Fibroblast of upper back skin (primary cell): ENCODE results near the gene SLC5A6.
"Not testable (repeated sequence)": the region's sequence is repeated elsewhere in the genome, so short reads cannot be mapped to it uniquely, and the experiment has no call there.

Source experiments
- DNase-seq: peaks from one replicate; pipeline ENCODE4 v3.0.0-alpha.2; 2013

SLC5A6 gene

DNA sequence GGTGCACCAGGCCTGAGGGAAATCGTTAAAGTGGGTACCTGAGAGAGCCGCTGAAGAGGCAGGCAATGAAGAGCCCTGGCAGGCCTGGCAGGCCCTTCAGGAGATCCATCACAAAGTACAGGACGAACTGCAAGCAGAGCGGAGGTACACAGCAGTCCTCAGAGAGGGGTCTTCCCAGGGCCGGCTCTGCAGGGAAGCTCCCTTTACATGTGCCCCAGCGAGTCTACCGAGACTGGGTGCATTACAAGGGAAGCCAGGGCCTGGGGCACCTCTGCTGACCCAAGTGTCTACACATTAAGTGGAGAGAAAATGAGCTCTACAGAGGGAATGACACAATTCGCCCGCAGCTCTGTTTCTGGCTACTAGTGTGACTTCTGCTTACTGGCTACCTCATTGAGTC, 8.3 kb downstream of the SLC5A6 start:
- no peak for DNase-seq

DNA sequence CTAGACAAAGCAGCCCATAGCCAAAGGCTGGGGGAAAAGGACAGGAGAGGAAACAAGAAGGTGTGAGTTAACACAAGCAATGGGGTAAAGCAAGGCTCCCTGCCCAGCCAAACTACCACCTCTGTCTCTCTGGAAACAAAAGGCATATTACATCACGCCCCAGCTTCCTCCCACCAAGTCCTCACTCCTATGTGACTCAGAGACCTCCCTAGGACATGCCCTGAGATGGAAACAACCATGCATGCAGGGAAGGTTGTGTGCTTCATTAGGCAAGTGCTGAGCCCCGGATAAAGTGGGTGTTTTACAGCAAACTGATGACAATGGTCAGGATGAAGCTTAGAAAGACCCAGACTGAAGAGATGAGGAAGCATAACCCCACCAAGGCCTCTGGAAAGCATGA, 9.2 kb downstream of the SLC5A6 start:
- DNase-seq, result no peak

DNA sequence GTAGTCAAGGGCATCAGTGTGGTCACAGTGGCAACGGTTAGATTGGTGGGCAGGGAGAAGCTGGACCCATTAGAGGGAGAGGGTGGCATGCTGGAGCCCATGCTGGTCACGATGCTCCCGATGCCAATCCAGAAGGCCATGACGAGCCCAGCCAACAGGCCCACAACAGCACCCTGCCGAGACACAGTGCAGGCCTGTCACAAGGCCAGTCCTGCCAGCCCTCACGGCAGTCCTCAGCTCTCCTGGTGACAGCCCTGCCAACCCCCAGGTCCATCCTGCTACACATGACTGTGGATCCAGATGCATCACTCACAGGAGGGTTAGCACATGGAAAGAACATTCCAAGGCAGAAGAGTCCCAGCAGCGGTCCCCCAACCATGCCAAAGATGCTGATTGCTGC, 10.4 kb downstream of the SLC5A6 start:
- no peak for DNase-seq

DNA sequence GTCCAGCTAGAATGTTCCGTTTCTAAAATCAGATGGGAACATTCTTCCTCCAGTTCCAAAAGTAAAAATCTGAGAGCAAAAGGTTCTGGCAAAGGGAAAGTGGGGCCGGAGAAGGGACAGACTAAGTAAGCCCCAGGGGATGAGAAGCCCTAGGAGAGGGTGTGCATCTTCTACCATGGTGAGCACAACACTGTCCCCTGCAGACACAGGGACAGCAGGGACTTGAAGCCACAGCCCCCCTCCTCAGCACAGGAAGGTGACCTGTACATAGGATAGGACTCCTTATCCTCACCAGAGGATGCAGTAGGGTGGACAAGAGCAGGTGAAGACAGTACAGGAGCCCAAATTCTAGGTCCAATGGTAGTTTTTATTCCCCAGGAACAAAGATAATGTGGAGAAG, 12.8 kb downstream of the SLC5A6 start:
- DNase-seq, result no peak

DNA sequence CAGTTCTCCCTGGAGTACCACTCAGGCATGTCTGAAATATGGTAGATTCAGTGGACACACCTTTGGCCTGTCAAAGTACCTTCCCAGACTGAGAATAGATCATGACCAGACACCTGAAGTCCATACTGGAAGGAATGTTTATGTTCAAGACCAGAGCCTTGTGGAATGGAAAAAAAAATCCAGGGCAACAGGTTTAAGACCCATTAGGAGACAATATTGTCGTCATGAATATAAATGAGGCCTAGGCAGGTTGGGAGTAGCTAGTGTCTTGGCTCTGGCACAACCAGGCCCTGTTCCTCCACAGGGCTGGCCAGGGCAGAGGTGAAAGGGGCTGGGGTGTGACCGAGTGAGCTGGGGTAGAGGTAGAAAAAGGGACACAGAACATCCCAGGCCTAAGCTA, 13.4 kb downstream of the SLC5A6 start:
- no peak for DNase-seq

DNA sequence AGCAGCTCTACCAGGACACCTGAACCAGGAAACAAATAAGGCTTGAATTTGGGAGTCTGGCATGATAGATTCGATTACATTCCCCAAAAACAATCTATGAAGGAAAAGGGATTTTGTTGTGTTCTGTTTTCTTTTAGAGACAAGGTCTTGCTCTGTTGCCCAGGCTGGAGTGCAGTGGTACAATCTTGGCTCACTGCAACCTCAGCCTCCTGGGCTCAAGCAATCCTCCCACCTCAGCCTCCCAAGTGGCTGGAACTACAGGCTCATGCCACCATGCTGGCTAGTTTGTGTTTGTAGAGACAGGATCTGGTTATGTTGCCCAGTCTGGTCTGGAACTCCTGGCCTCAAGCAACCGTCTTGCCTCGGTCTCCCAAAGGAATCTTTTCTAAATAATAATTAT, 14.0 kb downstream of the SLC5A6 start:
- DNase-seq, result not testable (repeated sequence)

DNA sequence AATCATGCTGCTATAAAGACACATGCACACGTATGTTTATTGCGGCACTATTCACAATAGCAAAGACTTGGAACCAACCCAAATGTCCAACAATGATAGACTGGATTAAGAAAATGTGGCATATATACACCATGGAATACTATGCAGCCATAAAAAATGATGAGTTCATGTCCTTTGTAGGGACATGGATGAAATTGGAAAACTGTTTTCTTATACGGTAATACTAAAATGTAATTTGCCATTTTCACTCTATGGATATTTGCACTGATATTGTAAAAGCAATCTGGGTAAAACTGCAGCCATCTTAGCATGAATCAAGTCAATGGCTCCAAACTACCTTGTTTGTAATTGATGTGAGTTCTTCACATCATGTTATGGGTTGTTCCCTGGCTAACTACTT, 16.3 kb downstream of the SLC5A6 start:
- DNase-seq, result not testable (repeated sequence)

DNA sequence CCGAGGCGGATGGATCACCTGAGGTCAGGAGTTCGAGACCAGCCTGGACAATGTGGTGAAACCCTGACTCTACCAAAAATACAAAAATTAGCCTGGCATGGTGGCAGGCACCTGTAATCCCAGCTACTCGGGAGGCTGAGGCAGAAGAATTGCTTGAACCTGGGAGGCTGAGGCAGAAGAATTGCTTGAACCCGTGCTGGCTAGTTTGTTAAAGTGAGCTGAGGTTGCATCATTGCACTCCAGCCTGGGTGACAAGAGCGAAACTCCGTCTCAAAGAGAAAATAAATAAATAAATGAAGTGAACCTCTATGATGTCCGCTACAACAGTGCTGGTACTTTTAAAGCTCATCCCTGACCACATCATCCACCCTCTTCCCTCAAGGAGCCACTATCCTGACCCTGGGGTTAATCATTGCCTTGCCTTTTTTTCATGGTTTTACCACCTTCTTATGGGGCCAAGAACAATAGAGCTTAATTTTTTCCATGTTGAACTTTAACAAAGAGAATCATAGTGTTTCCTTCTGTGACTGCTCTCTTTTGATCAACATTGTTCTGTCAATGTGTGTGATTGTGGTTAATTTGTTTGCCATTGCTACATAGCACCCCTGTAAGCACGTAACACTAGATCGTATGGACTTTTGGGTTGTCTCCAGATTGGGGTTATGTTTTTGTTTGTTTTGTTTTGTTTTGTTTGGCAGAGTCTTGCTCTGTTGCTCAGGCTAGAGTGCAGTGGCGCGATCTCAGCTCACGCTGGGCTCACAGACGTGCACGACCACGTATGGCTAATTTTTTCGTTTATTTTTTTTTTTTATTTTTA, 17.3 kb downstream of the SLC5A6 start:
- no peak for DNase-seq

DNA sequence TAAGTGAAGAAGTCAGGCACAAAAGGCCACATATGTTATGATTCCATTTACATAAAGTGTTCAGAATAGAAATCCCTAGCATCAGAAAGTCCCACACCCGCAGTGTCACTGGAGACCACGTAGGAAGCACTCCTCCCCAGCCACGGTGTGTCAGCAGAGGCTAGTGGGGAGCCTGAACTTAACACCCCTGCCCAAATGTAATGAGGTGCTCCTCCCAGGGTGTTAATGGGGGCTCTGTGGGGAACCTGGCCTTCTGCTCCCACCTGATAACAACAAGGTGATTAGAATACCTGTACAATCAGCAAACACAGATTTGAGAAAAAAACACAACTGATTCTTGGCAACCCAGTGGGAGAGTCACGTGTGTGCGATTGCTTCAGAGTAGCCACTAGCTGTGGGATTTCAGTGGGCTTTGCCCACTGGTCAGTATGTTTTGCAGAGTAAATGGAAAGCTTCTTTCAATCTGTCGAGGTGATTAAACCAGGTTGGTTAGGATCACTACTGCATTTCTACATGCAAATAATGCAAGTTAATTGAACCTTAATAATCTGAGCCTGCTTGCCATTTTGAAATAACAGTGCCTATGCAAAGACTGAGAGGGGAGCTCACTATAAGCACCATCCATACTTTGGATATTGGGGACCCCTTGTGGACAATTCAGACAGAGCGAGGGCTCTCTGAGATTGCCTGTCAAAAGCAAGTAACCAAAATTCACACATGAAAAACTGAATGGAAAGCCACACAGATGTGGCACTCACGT, 20.8 kb downstream of the SLC5A6 start:
- peak; percentile 69 for DNase-seq

DNA sequence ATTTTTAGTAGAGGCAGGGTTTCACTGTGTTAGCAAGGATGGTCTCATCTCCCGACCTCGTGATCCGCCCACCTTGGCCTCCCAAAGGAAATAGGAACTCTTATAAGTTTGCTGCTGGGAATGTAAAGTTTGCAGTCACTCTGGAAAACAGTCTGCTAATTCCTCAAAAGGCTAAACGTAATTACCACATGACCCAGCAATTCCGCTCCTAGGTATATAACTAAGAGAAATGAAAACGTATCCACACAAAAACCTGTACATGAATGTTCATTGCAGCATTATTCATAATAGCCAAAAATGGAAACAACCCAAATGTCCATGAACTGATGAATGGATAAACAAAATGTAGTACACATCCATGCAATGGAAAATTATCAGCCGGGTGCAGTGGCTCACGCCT, 22.1 kb downstream of the SLC5A6 start:
- DNase-seq, result no peak

DNA sequence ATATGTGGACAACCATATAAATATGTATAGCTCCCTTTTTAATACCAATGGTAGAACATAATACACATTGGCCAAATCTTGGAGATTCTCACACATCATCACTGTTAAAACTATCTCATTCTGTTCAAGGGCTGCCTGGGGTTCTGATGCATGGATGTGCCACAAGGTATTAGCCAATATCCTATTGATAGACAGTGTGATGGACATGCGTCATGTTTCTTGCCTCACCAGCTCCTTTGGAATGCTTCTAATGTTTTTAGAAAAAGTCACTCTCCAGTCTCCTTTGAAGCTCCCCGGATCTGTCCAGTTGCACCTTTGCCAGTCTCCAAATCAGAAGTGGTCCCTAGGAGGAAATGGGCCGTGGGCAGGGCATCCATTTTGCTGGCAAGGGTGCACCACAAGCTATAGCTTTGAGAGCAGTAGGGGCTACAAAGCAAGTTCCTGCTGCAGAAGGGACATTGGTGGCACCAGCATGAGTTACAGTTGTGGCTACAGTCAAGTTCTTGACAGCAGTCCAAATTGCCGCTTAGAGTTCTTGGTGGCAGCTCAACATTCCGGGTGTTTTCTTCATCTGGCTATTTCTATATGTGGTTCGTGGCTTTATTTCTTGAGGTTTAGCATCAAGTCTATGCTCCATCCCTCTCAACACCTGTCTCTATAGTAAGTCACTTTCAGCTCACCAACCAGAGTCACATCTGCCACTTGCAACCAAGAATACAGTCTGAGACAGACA, 25.3 kb downstream of the SLC5A6 start:
- DNase-seq, result no peak

DNA sequence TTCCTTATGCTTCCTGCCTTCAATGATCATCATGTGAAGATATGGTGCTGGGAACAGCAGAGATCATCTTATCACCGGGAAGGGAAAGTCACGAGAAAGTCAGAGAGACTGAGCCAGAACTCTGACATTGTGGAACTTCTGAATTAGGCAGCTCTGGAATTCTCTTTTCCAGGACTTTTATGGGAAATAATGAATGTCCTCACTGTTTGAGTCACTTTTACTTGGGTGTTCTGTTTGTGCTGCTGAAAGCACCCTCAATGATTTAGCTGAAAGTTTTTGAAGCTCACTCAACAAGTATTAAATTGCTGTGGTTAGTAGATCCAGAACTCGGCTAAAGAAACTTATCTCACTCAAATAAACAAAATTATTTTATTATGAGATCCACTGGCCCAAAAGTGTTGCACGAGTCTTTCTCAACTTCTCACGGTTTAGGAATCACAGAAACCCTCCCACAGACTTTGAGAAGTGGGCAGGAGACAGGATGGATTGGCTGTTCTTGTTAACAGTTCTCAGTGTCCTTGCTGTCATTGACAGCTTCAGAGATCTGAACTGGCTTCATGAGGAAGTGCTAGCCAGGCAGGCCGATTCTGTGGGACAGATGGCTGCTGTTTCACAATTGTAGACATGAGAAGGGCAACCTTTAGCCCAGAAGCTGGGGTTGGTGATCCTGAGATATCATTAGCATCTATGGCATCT, 26.6 kb downstream of the SLC5A6 start:
- DNase-seq, result peak; percentile 50

DNA sequence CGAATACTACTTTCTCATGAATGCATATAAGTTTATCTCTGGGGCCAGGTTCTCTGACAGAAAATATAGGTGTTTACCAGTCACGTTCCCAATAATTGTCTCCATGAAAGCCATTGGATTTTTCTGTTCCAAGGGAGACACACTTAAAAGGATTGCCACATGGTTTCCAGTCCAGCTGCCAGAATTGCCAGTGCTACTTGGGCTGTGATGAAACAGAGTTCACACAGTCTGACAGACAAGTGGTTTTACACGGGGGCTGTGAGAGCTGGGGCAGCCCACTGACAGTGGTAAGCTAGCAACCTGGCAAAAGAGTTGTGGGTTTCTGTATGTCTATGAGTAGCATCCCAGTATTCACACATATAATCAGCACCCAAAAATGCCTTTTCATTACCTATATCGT, 28.0 kb downstream of the SLC5A6 start:
- DNase-seq, result no peak

DNA sequence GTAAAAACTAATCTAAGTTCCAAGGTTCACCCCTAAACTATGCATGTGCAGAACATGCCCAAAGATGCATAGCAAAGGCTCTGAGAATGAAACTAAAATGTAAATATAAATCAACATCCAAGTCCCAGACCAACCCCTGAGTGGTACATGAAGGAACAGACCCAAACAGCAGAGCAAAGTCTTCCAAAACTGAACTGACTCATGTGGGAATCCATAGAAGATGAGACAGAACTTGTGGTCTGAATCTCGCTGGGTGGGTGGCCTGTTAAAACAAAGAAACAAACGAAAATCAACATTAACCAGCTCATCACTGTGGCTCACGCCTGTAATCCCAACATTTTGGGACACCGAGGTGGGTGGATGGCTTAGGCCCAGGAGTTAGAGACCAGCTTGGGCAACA, 29.7 kb downstream of the SLC5A6 start:
- peak; percentile 65 for DNase-seq

DNA sequence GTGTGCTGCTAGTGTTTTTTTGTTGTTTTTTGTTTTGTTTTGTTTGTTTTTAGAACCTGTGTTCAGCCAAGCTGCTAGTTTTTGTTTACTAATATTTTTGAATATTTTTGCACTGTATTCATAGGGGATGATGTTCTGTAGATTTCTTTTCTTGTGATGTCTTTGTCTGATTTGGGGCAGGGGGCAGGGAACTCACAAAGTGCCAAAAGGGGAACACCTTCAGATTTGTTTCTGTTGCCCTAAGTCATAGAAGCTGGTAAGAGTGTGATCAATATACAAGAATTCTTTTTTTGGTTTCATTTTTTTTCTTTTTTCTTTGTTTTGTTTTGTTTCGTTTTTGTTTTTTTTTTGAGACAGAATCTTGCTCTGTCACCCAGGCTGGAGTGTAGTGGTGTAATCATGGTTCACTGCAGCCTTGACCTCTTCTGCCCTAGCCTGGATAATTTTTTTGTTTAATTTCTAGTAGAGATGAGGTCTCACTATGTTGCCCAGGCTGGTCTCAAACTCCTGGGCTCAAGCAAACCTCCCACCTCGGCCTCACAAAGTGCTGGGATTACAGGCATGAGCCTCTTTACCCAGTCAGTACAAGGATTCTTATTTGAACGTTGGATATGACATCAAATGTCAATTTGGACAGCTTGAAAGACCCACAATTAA, 32.6 kb downstream of the SLC5A6 start:
- no peak for DNase-seq

DNA sequence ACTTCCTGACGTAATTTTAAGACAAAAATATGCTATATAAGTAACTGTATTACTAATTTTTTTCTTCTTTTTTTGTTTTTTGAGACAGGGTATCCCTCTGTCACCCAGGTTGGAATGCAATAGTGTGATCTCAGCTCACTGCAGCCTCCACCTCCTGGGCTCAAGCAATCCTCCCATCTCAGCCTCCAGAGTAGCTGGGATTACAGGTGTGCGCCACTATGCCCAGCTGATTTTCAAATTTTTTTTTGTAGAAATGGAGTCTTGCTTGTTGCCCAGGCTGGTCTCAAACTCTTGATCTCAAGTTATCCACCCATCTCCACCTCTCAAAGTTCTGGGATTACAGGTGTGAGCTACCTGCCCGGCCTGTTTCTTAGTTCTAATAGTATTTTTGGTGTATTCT, 33.6 kb downstream of the SLC5A6 start:
- DNase-seq, result no peak

DNA sequence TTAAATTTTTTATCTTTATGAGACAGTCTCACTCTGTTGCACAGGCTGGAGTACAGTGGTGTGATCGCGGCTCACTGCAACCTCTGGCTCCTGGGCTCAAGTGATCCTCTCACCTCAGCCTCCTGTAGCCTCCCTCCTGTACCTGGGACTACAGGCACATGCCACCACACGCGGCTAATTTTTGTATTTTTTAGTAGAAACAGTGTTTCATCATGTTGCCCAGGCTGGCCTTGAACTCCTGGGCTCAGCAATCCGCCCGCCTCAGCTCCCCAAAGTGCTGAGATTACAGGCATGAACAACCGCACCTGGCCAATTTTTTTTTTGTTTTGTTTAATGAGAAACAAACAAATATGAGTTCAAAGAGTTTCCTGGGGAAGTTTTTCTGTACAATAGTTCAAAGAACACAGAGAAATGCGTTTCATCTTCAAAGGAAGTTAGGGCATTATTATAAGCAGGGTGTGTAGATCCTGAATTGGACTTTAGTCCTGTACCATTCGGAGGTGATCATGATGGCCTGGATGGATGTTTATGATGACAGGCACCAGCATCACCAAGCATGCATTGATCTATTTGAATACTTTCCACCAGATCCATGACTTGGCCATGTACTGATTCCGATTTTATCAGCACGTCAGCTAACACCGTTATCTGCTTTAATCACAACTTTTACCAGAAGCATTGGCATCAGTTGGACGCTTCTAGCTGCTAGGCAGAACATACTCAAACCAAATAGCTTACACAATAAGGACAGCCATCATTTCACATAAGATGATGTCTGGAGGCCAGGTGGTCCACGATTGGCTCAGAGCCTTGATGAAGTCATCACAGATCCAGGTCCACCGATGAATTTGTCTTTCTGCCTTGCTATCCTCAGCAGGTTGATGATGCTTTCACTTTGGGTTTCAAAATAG, 34.4 kb downstream of the SLC5A6 start:
- no peak for DNase-seq

DNA sequence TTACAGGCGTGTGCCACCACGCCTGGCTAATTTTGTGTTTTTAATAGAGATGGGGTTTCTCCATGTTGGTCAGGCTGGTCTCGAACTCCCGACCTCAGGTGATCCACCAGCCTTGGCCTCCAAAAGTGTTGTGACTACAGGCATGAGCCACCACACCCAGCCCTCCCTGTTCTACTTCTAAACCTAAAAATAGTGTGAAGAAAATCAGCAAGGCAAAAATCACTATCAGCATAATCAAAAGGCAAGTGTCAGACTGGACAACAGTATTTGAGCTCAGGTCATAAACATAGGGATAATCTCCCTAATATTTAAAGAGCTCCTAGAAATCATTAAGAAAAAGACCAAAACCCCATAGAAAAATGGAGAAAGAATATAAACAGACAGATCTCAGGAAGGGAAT, 36.3 kb downstream of the SLC5A6 start:
- DNase-seq, result not testable (repeated sequence)

DNA sequence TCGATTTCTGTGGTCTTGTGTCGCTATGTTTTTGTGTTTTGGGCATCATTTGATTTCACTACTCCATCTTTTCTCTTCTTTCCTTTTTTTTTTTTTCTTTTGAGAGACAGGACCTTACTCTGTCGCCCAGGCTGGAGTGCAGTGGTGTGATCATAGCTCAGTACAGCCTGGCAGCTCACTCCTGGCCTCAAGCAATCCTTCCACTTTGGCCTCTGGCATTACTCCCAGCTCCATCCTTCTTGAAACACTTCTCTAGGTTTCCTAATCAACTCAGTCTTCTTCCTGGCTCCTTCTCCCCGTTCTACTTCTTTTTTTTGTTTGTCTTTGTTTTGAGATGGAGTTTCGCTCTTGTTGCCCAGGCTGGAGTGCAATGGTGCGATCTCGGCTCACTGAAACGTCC, 36.7 kb downstream of the SLC5A6 start:
- DNase-seq, result no peak

DNA sequence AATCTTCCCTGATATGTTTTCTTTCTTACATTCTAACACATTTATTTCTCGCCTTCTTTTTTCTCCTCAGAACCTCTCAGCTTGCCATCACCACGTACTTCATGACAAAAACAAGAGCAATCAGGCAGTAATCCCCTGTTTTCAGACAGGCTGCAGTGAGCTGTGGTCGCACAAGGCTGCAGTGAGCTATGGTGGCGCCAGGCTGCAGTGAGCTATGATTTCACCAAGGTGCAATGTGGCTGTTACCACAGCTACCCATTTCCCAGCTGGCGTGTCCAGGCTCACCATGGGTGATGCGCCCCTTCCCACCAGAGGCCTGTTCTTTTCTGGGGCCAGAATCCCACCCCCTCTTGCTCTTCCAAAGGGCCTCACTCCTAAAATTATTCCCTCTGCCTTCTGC, 37.4 kb downstream of the SLC5A6 start:
- DNase-seq, result no peak

DNA sequence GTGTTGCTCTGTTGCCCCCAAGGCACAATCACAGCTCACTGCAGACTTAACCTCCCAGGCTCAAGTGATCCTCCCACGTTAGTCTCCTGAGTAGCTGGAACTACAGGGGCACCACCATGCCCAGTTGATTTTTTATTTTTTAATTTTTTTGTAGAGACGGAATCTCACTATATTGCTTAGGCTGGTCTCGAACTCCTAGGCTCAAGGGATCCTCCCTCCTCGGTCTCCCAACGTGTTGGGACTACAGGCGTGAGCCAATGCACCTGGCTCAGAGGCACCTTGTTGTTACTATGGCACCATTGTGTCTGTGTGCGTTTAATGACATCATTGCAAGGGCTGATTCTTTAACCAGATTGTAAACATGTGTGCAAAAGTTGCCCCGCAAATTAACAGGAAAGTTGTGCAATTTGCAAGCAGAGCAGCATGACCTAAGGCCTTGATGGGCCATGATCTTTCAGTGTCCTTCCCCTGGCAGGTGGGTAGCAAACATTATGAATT, 40.7 kb downstream of the SLC5A6 start:
- DNase-seq, result no peak
